Stimulated activated naive CD4-positive, alpha-beta T cell (primary cell): ENCODE data around the gene LAGE3.

Experiments
- DNase-seq, 6 experiments: peaks; one replicate each; lab custom pipeline; 2025; lab: John Stamatoyannopoulos, UW

Gene LAGE3

GRCh38 chrX:154478728-154479622, at the start of gene LAGE3:
LAGE3 (minus strand) TSS chrX:154479281; CDS start chrX:154478915, 366 bp downstream.
- peak; percentile 83 to 95 (median 88) for DNase-seq

- peak; percentile 11 to 47 (median 31) for DNase-seq
Observed at GRCh38 chrX:154526901-154527675, 48.0 kb upstream of the LAGE3 start.

GRCh38 chrX:154525606-154526490, 46.8 kb upstream of the LAGE3 start:
- peak in 1 of 6 experiments; percentile 5 for DNase-seq

GRCh38 chrX:154519389-154519788, 40.3 kb upstream of the LAGE3 start:
- no peak for DNase-seq

GRCh38 chrX:154517101-154517781, 38.2 kb upstream of the LAGE3 start:
- no peak for DNase-seq

GRCh38 chrX:154516656-154517100, 37.6 kb upstream of the LAGE3 start:
- DNase-seq, result peak in 3 of 6 experiments; percentile 6 to 70 (median 20)

GRCh38 chrX:154515966-154516655, 37.0 kb upstream of the LAGE3 start, which contains the start of gene FAM3A:
FAM3A (minus strand) TSS chrX:154516232; CDS start chrX:154515772, 460 bp downstream.
- peak; percentile 79 to 91 (median 89) for DNase-seq

- DNase-seq, result peak in 2 of 6 experiments; percentile 6 to 27
Observed at GRCh38 chrX:154515090-154515965, 36.2 kb upstream of the LAGE3 start.

- DNase-seq, result no peak
Observed at GRCh38 chrX:154513716-154514115, 34.6 kb upstream of the LAGE3 start.

- DNase-seq, result no peak
Observed at GRCh38 chrX:154512879-154513553, 33.9 kb upstream of the LAGE3 start.

- DNase-seq, result no peak
Observed at GRCh38 chrX:154511761-154512160, 32.7 kb upstream of the LAGE3 start.

- no peak for DNase-seq
Observed at GRCh38 chrX:154509455-154509854, 30.4 kb upstream of the LAGE3 start.

- no peak for DNase-seq
Observed at GRCh38 chrX:154508384-154508745, 29.3 kb upstream of the LAGE3 start.

GRCh38 chrX:154507673-154508383, 28.7 kb upstream of the LAGE3 start:
- DNase-seq, result no peak

GRCh38 chrX:154506483-154507332, 27.6 kb upstream of the LAGE3 start:
- DNase-seq, result no peak

GRCh38 chrX:154505734-154506133, 26.7 kb upstream of the LAGE3 start:
- no peak for DNase-seq

GRCh38 chrX:154502989-154503388, 23.9 kb upstream of the LAGE3 start:
- DNase-seq, result no peak
